Testis (tissue), 2 donors: ENCODE measurements around the gene HSDL1.

Experiments
- CTCF ChIP-seq, 3 experiments: fragments of 450-650 bp in 2 of 3; fragments of 200-600 bp in 1 of 3; sonication (generic) in 1 of 3; IDR thresholded peaks; one replicate each; pipeline ENCODE4 v1.5.1; 2016 to 2019; ENCODE audit warnings: antibody characterized with exemption in 3 of 3, mild to moderate bottlenecking in 2 of 3, moderate library complexity in 1 of 3
- POLR2A ChIP-seq: fragments of 450-650 bp; IDR thresholded peaks from one replicate; pipeline ENCODE4 v1.6.1; 2017; ENCODE audit warnings: antibody characterized with exemption, mild to moderate bottlenecking, moderate library complexity

- TF ChIP-seq CTCF (IDR thresholded peaks at IDR 0.05) (peak in 2 of 3 experiments; percentile 17 to 38), POLR2A (no peak)
These were observed 39.1 kb upstream of the HSDL1 start for GRCh38 chr16:84183911-84184591.
